Neutrophil (primary cell): Measurements from ENCODE around the gene PLEKHA3.
"Not testable (repeated sequence)": the region's sequence is repeated elsewhere in the genome, so short reads cannot be mapped to it uniquely, and the experiment has no call there.

ENCODE experiments used
- H3K27ac ChIP-seq: fragments of 200-600 bp; sonication (generic); 2 replicates; pipeline ENCODE4 v1.5.1; 2016; ENCODE audit warnings: mild to moderate bottlenecking, moderate library complexity
- H3K27me3 ChIP-seq: fragments of 200-600 bp; sonication (generic); 2 replicates; pipeline ENCODE4 v1.6.0; 2016; ENCODE audit warnings: mild to moderate bottlenecking
- H3K36me3 ChIP-seq: fragments of 200-600 bp; sonication (generic); 2 replicates; pipeline ENCODE4 v1.5.1; 2017
- H3K4me1 ChIP-seq, 2 experiments: fragments of 200-600 bp in 1 of 2; sonication (generic) in 1 of 2; 1 replicate in 1 of 2; 2 replicates in 1 of 2; pipeline versions ENCODE4 v1.5.1 to v1.6.1; 2013 to 2016; ENCODE audit warnings: low read depth in 1 of 2, low read length in 1 of 2, mild to moderate bottlenecking in 1 of 2, moderate library complexity in 1 of 2; ENCODE audit not compliant: control insufficient read depth in 1 of 2, insufficient read depth in 1 of 2
- H3K4me3 ChIP-seq, 2 experiments: fragments of 200-600 bp in 1 of 2; sonication (generic) in 1 of 2; 1 replicate in 1 of 2; 2 replicates in 1 of 2; pipeline ENCODE4 v1.5.1; 2013 to 2016; ENCODE audit warnings: low read depth in 1 of 2, low read length in 1 of 2, mild to moderate bottlenecking in 1 of 2, moderate library complexity in 1 of 2
- H3K9me3 ChIP-seq: fragments of 200-600 bp; sonication (generic); 2 replicates; pipeline ENCODE4 v1.5.1; 2016
- CTCF ChIP-seq: fragments of 200-600 bp; sonication (generic); IDR thresholded peaks from 2 replicates; pipeline ENCODE4 v1.5.1; 2016; ENCODE audit warnings: antibody characterized with exemption

PLEKHA3 gene

GRCh38 chr2:178517496-178517895 lies 37.2 kb downstream of the PLEKHA3 start:
- TF ChIP-seq CTCF = no peak
- Histone ChIP-seq H3K27ac (no peak overlapping the region), H3K4me1 (peaks cover 2 to 7% of the 10 kb centered on the region in 2 experiments), H3K27me3 (no peaks in the 10 kb centered on the region), H3K9me3 (no peaks in the 10 kb centered on the region), H3K4me3 (no peak overlapping the region), H3K36me3 (peaks cover 5% of the 10 kb centered on the region)

- no peak for TF ChIP-seq CTCF
- Histone ChIP-seq H3K4me1 (peaks cover 30 to 37% of the 10 kb centered on the region in 2 experiments), H3K27me3 (no peaks in the 10 kb centered on the region), H3K27ac (peak overlapping the region; percentile 90), H3K4me3 (no peak overlapping the region), H3K36me3 (peaks cover 5% of the 10 kb centered on the region), H3K9me3 (no peaks in the 10 kb centered on the region)
These were observed 41.3 kb downstream of the PLEKHA3 start for GRCh38 chr2:178521304-178522150.

- Histone ChIP-seq H3K36me3 (peaks cover 5% of the 10 kb centered on the region), H3K27ac (peak overlapping the region; percentile 90), H3K27me3 (no peaks in the 10 kb centered on the region), H3K4me1 (peaks cover 45 to 52% of the 10 kb centered on the region in 2 experiments), H3K4me3 (peak overlapping the region; percentile 68 to 81), H3K9me3 (no peaks in the 10 kb centered on the region)
- TF ChIP-seq CTCF = peak; percentile 90
These were observed 42.8 kb downstream of the PLEKHA3 start for GRCh38 chr2:178522950-178523595.

GRCh38 chr2:178523596-178524134 lies 43.4 kb downstream of the PLEKHA3 start:
- Histone ChIP-seq H3K4me1 (peaks cover 51 to 58% of the 10 kb centered on the region in 2 experiments), H3K27me3 (no peaks in the 10 kb centered on the region), H3K27ac (peak overlapping the region; percentile 90), H3K36me3 (peaks cover 2% of the 10 kb centered on the region), H3K4me3 (peak overlapping the region; percentile 68 to 81), H3K9me3 (no peaks in the 10 kb centered on the region)
- TF ChIP-seq CTCF = no peak

GRCh38 chr2:178525010-178525409 lies 44.8 kb downstream of the PLEKHA3 start:
- not testable (repeated sequence) for H3K27me3 ChIP-seq, H3K27ac ChIP-seq
- peaks cover 65 to 72% of the 10 kb centered on the region in 2 experiments for H3K4me1 ChIP-seq

GRCh38 chr2:178525460-178525859 lies 45.2 kb downstream of the PLEKHA3 start:
- not testable (repeated sequence) for H3K36me3 ChIP-seq

More at GRCh38 chr2:178525010-178525409, 44.8 kb downstream of the PLEKHA3 start:
- H3K36me3 ChIP-seq, H3K9me3 ChIP-seq, H3K4me3 ChIP-seq: not testable (repeated sequence)

More at GRCh38 chr2:178525460-178525859, 45.2 kb downstream of the PLEKHA3 start:
- H3K4me3 ChIP-seq, H3K9me3 ChIP-seq, H3K27me3 ChIP-seq: not testable (repeated sequence)
- H3K4me1 ChIP-seq = peaks cover 69 to 76% of the 10 kb centered on the region in 2 experiments
- H3K27ac ChIP-seq = peak overlapping the region; percentile 92
